DMS79 treated with DMSO at 0.1 percent for 48 hours (cell line): ENCODE results near the gene BCAS3.

ENCODE experiments used
- DNase-seq: peaks from one replicate; lab custom pipeline; 2025; lab: John Stamatoyannopoulos, UW

The BCAS3 gene

DNA sequence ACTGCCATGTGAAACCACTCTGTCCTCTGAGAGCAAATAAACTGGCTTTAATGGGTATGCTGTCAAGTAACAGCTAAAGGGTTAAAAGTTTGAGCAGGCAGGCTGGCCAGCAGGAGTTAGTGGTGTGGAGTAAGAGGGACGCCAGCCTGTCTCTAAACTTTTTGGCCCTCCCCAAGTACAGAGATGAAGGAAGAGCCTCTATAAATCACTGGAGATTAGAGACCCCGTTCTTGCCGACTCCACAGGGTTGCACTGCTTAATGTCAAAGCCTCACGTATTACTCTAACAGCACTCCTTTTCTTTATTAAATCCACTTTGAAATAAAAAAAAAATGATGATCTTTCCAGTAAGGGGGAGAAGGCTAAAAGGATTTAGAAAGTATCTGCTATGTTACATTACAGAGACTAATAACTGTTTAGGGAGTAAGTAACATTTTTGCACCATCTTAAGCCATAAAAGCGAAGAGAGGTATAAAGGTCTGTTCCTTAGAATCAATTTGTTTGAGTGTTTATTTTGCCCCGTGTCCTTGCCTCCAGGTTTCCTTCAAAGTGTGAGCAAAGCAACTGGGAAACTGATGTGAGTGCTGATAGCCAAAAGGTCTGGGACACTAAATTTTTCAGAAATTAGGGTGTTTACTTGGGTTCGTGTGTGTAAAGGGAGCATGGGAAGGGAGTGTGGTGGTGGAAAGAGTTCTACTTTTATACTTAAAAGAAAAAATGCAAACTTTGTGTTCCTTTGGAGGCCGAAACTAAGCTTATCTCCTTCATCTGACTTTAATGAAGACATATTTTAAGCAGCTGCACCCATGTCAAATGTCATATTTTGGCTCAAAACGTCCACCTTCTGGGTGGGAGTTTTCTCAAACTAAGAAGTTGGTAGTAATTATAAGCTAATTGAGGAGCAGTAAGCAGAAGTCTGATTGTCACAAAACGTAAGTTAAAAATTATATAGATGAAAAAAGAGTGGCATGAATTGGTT is 612.0 kb downstream of the BCAS3 start:
- no peak for DNase-seq

DNA sequence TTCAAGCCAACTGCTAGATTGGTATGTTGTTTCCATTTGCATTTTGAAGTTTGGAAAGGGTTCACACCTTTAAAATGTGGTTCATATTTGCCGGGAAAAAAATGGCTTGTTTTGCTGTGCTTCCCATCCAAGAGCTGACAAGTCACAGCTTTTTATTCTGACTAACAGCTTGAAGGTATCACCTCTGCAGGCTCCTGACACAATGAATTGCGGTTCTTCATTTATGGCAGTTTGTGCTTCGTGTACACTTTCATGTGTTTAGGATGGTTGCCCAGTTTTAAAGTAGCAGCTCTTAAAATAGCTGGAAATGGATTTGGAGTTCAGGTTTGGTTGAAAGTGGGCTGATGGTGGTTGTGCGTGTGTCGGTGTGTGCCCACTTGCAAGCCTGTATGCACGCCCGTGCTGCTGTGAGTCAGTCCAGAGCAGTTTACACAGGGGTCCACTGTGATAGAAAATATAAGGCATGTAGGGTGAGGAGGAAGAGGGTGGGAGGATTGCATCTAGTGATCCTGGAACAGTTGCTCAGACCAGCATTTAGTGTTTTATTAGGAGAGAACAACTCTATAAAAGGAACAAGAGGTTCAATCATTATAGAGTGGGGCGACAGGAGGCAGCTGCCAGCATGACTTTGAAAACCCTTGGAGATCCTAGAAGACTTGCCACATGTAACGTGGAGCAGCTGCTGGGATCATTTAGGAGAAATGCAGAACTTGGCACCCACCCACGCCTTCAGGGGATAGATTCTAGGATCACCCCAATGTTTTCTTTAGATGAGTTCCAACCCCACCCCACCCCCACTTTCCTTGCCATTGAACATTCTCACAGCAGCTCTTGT is 614.0 kb downstream of the BCAS3 start:
- peak; percentile 6 for DNase-seq

DNA sequence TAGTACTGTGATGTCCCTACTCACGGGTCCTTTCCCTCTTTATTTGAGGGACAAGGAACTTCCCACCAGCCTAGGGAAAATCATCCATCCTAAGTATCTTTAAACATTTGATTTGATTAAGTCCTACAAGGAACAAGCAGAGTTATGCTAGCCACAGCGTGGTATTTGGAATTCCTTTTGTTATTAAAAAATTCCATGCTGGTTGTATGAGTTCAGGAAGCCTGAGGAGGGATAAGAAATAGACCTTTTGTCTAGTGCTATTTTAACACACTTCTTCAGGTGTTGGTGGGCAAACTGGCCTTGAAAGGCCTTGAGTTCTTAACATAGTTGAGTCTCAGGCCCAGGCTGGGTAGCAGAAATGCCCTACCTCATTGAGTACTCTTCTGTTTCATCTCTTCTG is 616.6 kb downstream of the BCAS3 start:
- no peak for DNase-seq

- no peak for DNase-seq
Observed at GRCh38 chr17:61294777-61295176, 617.1 kb downstream of the BCAS3 start.

DNA sequence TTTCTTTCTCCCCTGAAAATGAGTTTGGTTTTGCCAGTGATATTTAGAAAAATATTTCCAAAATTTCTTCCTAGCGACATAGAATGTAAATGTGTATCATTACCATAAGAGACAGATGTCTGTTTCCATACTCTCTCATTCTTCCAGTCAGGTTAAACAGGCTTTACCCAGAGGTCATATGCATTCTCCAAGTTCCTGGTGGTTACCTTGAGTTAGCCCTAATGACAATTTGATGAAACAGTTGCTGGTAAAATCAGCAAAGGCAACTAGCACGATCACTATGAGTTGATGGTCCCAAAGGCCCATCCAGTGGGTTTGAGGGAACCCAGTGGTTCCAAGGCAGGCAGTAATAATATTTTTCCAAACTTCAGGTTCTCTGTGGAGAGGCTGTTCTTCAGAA is 618.4 kb downstream of the BCAS3 start:
- no peak for DNase-seq

GRCh38 chr17:61299517-61300513 is 622.2 kb downstream of the BCAS3 start:
- DNase-seq, result no peak

DNA sequence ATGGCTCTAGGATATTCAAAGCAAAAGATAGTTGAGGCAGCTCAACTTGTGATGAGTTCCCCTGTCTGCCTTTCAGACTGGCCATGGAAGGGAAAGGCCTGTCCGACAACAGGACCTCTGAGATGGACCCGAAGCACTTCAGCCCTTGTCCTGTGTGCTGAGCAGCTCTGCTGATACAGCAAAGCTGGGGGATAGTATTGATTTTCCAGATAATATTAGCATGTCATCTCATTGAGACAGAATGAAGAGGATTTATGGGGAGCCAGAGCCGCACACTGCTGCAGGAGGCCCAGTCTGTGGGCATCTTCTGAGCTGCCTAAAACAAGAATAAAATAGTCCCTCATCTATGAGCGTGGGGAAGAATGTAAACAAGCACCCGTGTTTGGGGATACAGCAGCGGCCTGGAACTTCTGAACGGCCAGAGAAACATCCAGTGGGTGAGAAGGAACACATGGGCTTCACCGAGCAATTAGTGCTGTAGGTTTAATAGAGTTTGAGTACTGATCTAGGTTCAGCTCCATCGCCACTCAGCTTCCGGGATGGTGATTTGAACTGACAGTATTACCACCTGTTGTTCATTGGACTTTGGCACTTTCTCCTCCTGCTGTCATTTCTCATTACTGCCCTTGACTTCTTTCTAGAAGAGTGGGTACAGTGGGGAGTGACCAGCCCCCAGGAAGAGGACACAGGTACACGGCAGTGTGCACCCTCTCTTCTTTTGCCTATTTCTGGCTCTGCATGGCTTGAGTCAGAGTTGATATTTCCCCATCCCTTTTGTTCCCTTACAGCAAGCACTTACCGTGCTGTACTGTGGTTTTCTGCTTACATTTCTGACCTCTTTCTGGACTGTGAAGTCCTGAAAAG is 625.5 kb downstream of the BCAS3 start:
- no peak for DNase-seq

DNA sequence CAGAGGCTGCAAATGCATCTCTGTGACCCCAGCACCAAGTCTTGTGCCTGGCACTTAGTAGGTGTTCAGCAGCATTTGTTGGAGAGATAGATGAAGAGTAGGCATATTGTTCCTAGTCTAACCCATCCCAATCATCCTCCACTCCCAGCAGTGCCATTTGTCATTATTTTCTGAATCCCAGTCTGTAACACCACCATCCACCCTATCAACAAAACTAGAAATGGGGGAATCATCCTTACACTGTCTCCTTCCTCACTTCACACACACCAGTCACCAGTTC is 626.1 kb downstream of the BCAS3 start:
- no peak for DNase-seq

GRCh38 chr17:61305024-61305423 is 627.4 kb downstream of the BCAS3 start:
- DNase-seq, result no peak

GRCh38 chr17:61306003-61306402 is 628.4 kb downstream of the BCAS3 start:
- no peak for DNase-seq

GRCh38 chr17:61307905-61308886 is 630.5 kb downstream of the BCAS3 start:
- DNase-seq, result no peak

DNA sequence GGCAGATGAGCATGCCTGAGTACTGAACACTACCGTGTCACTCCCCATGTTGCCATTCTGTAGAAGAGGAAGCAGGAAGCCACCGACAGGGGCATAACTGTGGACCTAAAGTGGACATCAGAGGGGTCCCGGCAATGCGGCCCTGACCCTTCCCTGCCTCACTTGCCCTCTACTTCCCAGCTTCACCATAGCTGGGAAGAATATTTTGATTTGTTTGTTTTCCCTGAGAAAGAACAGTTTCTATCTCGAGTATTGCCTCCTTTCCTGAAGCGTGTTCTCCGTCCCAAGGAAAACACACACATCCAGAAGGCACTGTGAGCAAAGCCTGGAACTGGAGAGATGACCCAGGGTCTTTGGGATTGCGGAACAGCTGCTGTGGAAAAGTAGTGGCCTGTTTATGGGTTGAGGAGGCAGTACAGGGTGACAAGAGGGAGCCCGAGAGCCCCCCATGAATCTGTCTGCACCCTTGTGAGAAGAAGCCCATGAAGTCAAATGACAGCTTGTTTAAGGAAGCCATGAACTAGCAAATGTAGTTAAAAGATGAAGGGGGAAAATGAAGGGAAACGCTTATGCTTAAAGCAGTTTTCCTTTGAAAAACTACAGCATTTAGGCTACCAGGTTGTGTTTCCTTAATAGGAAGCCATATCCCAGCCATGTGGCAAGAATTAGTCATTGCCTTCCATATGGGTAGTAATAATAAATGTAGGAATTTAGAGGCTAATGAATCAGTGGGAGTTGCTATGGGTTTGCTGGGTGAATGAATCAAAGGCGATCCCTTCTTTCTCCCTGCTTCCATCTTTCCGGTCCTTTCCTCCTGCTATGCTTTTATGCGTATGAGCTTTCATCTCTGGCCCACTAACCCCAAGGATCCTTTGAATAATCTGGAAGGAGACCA is 632.0 kb downstream of the BCAS3 start:
- DNase-seq, result no peak

DNA sequence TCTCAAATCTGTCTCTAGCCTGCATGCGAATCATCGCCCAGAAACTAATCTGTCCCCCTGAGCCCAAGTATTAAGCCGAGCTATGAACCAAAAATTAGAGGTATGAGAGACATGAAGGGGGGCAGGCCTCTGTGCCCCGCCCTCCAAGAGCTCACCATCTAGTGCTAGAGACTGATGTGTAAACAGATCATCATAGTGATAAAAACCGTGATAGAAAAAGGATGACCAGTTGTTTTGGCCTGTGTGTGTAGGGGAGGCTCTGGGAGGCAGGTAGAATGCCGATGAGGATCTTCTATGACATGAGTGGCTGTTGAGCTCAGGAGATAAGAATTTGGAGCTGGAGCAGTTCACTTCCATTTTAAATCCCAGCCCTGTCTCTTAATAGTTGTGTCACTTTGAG is 632.9 kb downstream of the BCAS3 start:
- DNase-seq, result no peak

- DNase-seq, result peak; percentile 80
Observed at GRCh38 chr17:61312406-61313295, 635.0 kb downstream of the BCAS3 start.

DNA sequence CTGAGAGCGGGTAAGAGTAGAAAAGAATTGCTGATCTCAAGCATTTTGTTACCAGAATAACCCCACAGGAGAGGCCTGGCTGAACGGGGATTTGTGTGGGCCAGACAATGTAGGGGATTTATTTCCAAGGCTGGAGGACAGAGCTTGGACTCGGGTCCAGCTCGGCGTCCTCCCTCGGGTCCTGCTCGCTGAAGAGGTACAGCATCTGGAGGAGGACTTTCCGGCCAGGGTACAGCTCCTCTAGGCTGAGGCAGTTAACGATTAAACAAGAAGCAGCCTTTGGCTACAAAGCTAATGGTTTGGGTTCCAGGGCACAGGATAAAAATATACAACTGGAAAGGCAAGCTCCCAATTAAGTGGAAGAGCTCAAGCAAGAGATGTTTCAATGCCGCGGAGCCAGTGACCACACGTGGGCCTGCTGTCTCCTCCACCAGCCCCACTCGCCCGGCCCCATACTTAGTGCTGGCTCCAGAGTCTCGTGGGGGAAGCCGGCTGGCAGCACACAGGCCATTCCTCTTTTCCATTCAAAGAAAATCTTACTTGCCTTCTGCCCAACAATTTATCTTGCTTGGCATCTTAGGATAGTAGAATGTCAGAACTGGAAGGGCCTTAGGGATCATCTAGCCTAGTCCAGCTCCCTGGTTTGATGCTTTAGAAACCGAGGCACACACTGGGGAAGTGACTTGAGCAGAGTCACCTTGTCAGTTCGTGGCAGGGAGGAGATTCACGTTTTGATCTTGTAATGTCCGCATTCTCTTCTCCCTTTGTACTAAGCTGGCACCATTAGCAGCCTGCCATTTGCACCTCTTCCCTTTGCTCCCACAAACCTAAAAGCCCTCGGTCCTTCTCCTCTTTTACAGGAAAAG is 636.0 kb downstream of the BCAS3 start:
- DNase-seq, result no peak

- peak; percentile 82 for DNase-seq
Observed at GRCh38 chr17:61314368-61315078, 636.9 kb downstream of the BCAS3 start.
